OCI-LY1 (cell line): ENCODE results near the gene ST14.

Source experiments
- H2AFZ ChIP-seq: fragments of 200-600 bp; sonication (generic), shearing (Covaris generic); 2 replicates; pipeline ENCODE4 v1.6.0; 2014; ENCODE audit warnings: antibody characterized with exemption, mild to moderate bottlenecking, low read length
- H3F3A ChIP-seq: fragments of 200-600 bp; sonication (generic), shearing (Covaris generic); 2 replicates; pipeline ENCODE4 v1.6.0; 2014; ENCODE audit warnings: mild to moderate bottlenecking, antibody characterized with exemption, low read length, moderate library complexity; ENCODE audit not compliant: insufficient read depth
- H3K27ac ChIP-seq: fragments of 200-600 bp; sonication (generic); 2 replicates; pipeline ENCODE4 v1.5.1; 2014; ENCODE audit warnings: low read length, mixed run types, mild to moderate bottlenecking, low read depth; ENCODE audit not compliant: poor library complexity, severe bottlenecking
- H3K27me3 ChIP-seq: fragments of 200-600 bp; sonication (generic); 2 replicates; pipeline ENCODE4 v1.6.0; 2014; ENCODE audit warnings: antibody characterized with exemption, mild to moderate bottlenecking, low read length, moderate library complexity; ENCODE audit not compliant: insufficient read depth
- H3K36me3 ChIP-seq: fragments of 200-600 bp; sonication (generic); 2 replicates; pipeline ENCODE4 v1.6.1; 2014; ENCODE audit warnings: mild to moderate bottlenecking, antibody characterized with exemption, low read length, moderate library complexity, mixed read lengths; ENCODE audit not compliant: insufficient read depth
- H3K4me1 ChIP-seq: fragments of 200-600 bp; sonication (generic); 2 replicates; pipeline ENCODE4 v1.5.1; 2014; ENCODE audit warnings: mild to moderate bottlenecking, low read length, moderate library complexity; ENCODE audit not compliant: insufficient read depth, severe bottlenecking
- H3K4me2 ChIP-seq: fragments of 200-600 bp; sonication (generic), shearing (Covaris generic); 2 replicates; pipeline ENCODE4 v1.6.1; 2014; ENCODE audit warnings: low read length
- H3K4me3 ChIP-seq: fragments of 200-600 bp; sonication (generic); 2 replicates; pipeline ENCODE4 v1.5.1; 2014; ENCODE audit warnings: low read length, low read depth, mild to moderate bottlenecking, mixed read lengths; ENCODE audit not compliant: poor library complexity, severe bottlenecking
- H3K79me2 ChIP-seq: fragments of 200-600 bp; shearing (Covaris generic); 2 replicates; pipeline ENCODE4 v1.6.1; 2016; ENCODE audit warnings: mixed run types, low read length, mixed read lengths; ENCODE audit not compliant: insufficient read depth
- H3K9ac ChIP-seq: fragments of 200-600 bp; sonication (generic), shearing (Covaris generic); 2 replicates; pipeline ENCODE4 v1.6.1; 2014; ENCODE audit warnings: mild to moderate bottlenecking, low read length, mixed read lengths
- H3K9me2 ChIP-seq: fragments of 200-600 bp; sonication (generic), shearing (Covaris generic); 2 replicates; pipeline ENCODE4 v1.6.1; 2014; ENCODE audit warnings: low read depth, mild to moderate bottlenecking, low read length, mixed read lengths
- H3K9me3 ChIP-seq: fragments of 200-600 bp; shearing (Covaris generic); 2 replicates; pipeline ENCODE4 v1.6.1; 2014; ENCODE audit warnings: low read length, mixed read lengths
- H4K20me1 ChIP-seq: fragments of 200-600 bp; sonication (generic), shearing (Covaris generic); 2 replicates; pipeline ENCODE4 v1.6.0; 2016; ENCODE audit warnings: mild to moderate bottlenecking, low read length; ENCODE audit not compliant: insufficient read depth
- CTCF ChIP-seq: fragments of 200-600 bp; sonication (generic), shearing (Covaris generic); IDR thresholded peaks from 2 replicates; pipeline ENCODE4 v1.5.1; 2017; ENCODE audit warnings: mild to moderate bottlenecking, antibody characterized with exemption, low read length, moderate library complexity, mixed read lengths
- EZH2 ChIP-seq: fragments of 200-600 bp; sonication (generic), shearing (Covaris generic); IDR thresholded peaks from 2 replicates; pipeline ENCODE4 v1.8.0; 2017; ENCODE audit warnings: borderline replicate concordance, mixed run types, mild to moderate bottlenecking, antibody characterized with exemption, low read length, moderate library complexity, mixed read lengths

ST14 gene

GRCh38 chr11:130198964-130199363, 39.4 kb downstream of the ST14 start:
- no peak overlapping the region for H2AFZ ChIP-seq
- H3F3A ChIP-seq = no peaks in the 10 kb centered on the region
- no peak for TF ChIP-seq CTCF
- no peak for TF ChIP-seq EZH2

GRCh38 chr11:130199792-130200191, 40.2 kb downstream of the ST14 start:
- Histone ChIP-seq H3K4me1 (no peaks in the 10 kb centered on the region), H2AFZ (no peak overlapping the region), H3K4me2 (no peak overlapping the region), H3K27me3 (no peaks in the 10 kb centered on the region), H3K79me2 (no peaks in the 10 kb centered on the region), H3K9me3 (no peaks in the 10 kb centered on the region), H3K27ac (no peak overlapping the region), H3K36me3 (peaks cover 97% of the 10 kb centered on the region), H3F3A (no peaks in the 10 kb centered on the region), H4K20me1 (no peaks in the 10 kb centered on the region), H3K9me2 (no peaks in the 10 kb centered on the region), H3K9ac (no peak overlapping the region), H3K4me3 (no peak overlapping the region)
- TF ChIP-seq CTCF = no peak
- TF ChIP-seq EZH2 = no peak

More at GRCh38 chr11:130198964-130199363, 39.4 kb downstream of the ST14 start:
- H3K27me3 ChIP-seq = no peaks in the 10 kb centered on the region
- H3K9me3 ChIP-seq = no peaks in the 10 kb centered on the region
- no peaks in the 10 kb centered on the region for H3K79me2 ChIP-seq
- H4K20me1 ChIP-seq = no peaks in the 10 kb centered on the region
- no peak overlapping the region for H3K4me2 ChIP-seq
- H3K4me1 ChIP-seq = no peaks in the 10 kb centered on the region
- no peaks in the 10 kb centered on the region for H3K9me2 ChIP-seq
- no peak overlapping the region for H3K9ac ChIP-seq
- H3K36me3 ChIP-seq = peaks cover 97% of the 10 kb centered on the region
- H3K4me3 ChIP-seq = no peak overlapping the region
- H3K27ac ChIP-seq = no peak overlapping the region

GRCh38 chr11:130201026-130201425, 41.4 kb downstream of the ST14 start:
- Histone ChIP-seq H3K4me3 (no peak overlapping the region), H3K4me1 (no peaks in the 10 kb centered on the region), H3K9me2 (no peaks in the 10 kb centered on the region), H3K9ac (no peak overlapping the region), H3K9me3 (no peaks in the 10 kb centered on the region), H2AFZ (no peak overlapping the region), H3K4me2 (no peak overlapping the region), H3K36me3 (peaks cover 99% of the 10 kb centered on the region), H4K20me1 (no peaks in the 10 kb centered on the region), H3F3A (no peaks in the 10 kb centered on the region), H3K27me3 (no peaks in the 10 kb centered on the region), H3K27ac (no peak overlapping the region), H3K79me2 (no peaks in the 10 kb centered on the region)
- TF ChIP-seq EZH2 (no peak), CTCF (no peak)
